HepG2 (cell line): ENCODE measurements around the gene SATB2. TPM values are rescaled to one million over a fixed set of nuclear protein-coding genes. Genes with fewer than 3 reads are reported as not detected.

Source experiments
- ARNTL ChIP-seq: sonication (generic); formaldehyde crosslinking; IDR thresholded peaks from 2 replicates; pipeline ENCODE4 v1.4.0; 2020; ENCODE audit warnings: mild to moderate bottlenecking, missing genetic modification reagents
- ATF5 ChIP-seq: sonication (generic); formaldehyde crosslinking; IDR thresholded peaks from 2 replicates; pipeline ENCODE4 v1.4.0; 2020; ENCODE audit warnings: mild to moderate bottlenecking, low read depth, missing genetic modification reagents
- GATAD1 ChIP-seq: IDR thresholded peaks from 2 replicates; pipeline ENCODE4 v1.6.1; 2016; ENCODE audit warnings: missing genetic modification reagents, missing compliant biosample characterization
- GPN1 ChIP-seq: sonication (generic); formaldehyde crosslinking; IDR thresholded peaks from 2 replicates; pipeline ENCODE4 v1.5.1; 2020; ENCODE audit warnings: missing genetic modification reagents, borderline replicate concordance
- JUND ChIP-seq: sonication (generic); formaldehyde crosslinking; IDR thresholded peaks from 2 replicates; pipeline ENCODE4 v1.8.0; 2022; ENCODE audit warnings: mild to moderate bottlenecking, missing genetic modification reagents
- MED1 ChIP-seq: sonication (generic); formaldehyde crosslinking; IDR thresholded peaks from 2 replicates; pipeline ENCODE4 v1.4.0; 2020; ENCODE audit warnings: missing genetic modification reagents
- MZF1 ChIP-seq: sonication (generic); formaldehyde crosslinking; IDR thresholded peaks from 2 replicates; pipeline ENCODE4 v1.8.1; 2023; ENCODE audit warnings: mild to moderate bottlenecking, missing genetic modification reagents, borderline replicate concordance
- PCBP2 ChIP-seq: fragments of 200-400 bp; formaldehyde crosslinking; optimal IDR thresholded peaks from 2 replicates; pipeline ENCODE3; 2018; ENCODE audit warnings: low read length, low read depth; ENCODE audit not compliant: poor library complexity, severe bottlenecking
- SRSF9 ChIP-seq: fragments of 200-400 bp; formaldehyde crosslinking; IDR thresholded peaks from 2 replicates; pipeline ENCODE4 v1.6.1; 2018; ENCODE audit warnings: borderline replicate concordance, mild to moderate bottlenecking, low read depth, low read length; ENCODE audit not compliant: insufficient read depth, poor library complexity, severe bottlenecking
- TAF15 ChIP-seq: fragments of 200-400 bp; formaldehyde crosslinking; IDR thresholded peaks from one replicate; pipeline ENCODE4 v1.6.1; 2018; ENCODE audit warnings: mild to moderate bottlenecking, low read depth, low read length; ENCODE audit not compliant: poor library complexity, severe bottlenecking
- XRCC5 ChIP-seq: fragments of 200-400 bp; formaldehyde crosslinking; optimal IDR thresholded peaks from 2 replicates; pipeline ENCODE3; 2017; ENCODE audit warnings: mild to moderate bottlenecking, low read length
- ZBTB8A ChIP-seq: sonication (generic); formaldehyde crosslinking; IDR thresholded peaks from 2 replicates; pipeline ENCODE4 v1.4.0; 2020; ENCODE audit warnings: mild to moderate bottlenecking, low read depth, missing genetic modification reagents, borderline replicate concordance
- ZFY ChIP-seq: sonication (generic); formaldehyde crosslinking; IDR thresholded peaks from 2 replicates; pipeline ENCODE4 v1.4.0; 2020; ENCODE audit warnings: missing genetic modification reagents
- ZFYVE20 ChIP-seq: sonication (generic); formaldehyde crosslinking; IDR thresholded peaks from 2 replicates; pipeline ENCODE4 v1.8.0; 2023; ENCODE audit warnings: low read depth, mild to moderate bottlenecking, moderate library complexity, missing genetic modification reagents, borderline replicate concordance
- ZNF232 ChIP-seq: sonication (generic); formaldehyde crosslinking; IDR thresholded peaks from 2 replicates; pipeline ENCODE4 v1.4.0; 2020; ENCODE audit warnings: missing genetic modification reagents, borderline replicate concordance
- ZNF3 ChIP-seq: IDR thresholded peaks from 2 replicates; pipeline ENCODE4 v1.7.0; 2017; ENCODE audit warnings: inconsistent platforms
- ZNF766 ChIP-seq: sonication (generic); formaldehyde crosslinking; IDR thresholded peaks from 2 replicates; pipeline ENCODE4 v1.5.0; 2020; ENCODE audit warnings: missing genetic modification reagents, borderline replicate concordance
- polyA plus RNA-seq, 8 experiments: library from polyadenylated mRNA; depleted of rRNA in 3 of 8; stranded (reverse) in 7 of 8; unstranded in 1 of 8; fragments of >200 nt; fragmentation: Illumina TruSeq in 4 of 8; extraction: Trizol in 4 of 8; gene quantifications; 2 replicates each; pipeline versions ENCODE4 v1.2.1 to v1.2.3, GENCODE V29; 2011 to 2016; ENCODE audit warnings: low read depth in 4 of 8, missing spikeins in 1 of 8, mixed read lengths in 1 of 8; ENCODE audit not compliant: insufficient read depth in 1 of 8
- total RNA-seq, 5 experiments: library from RNA; depleted of rRNA; stranded (reverse); fragments of >200 nt; fragmentation: Illumina TruSeq; extraction: Trizol; gene quantifications; 2 replicates each; pipeline ENCODE4 v1.2.3, GENCODE V29; 2016; ENCODE audit warnings: low read depth in 1 of 5
- TF ChIP-seq, protein P1 (sequence below): sonication (generic); formaldehyde crosslinking; IDR thresholded peaks from 2 replicates; pipeline ENCODE4 v1.5.1; 2020; ENCODE audit warnings: mild to moderate bottlenecking, missing genetic modification reagents, moderate library complexity
- TF ChIP-seq, protein P2 (sequence below): sonication (generic); formaldehyde crosslinking; IDR thresholded peaks from one replicate; pipeline ENCODE4 v1.5.1; 2020; ENCODE audit warnings: mild to moderate bottlenecking, missing genetic modification reagents; ENCODE audit errors: not compliant biosample characterization

The SATB2 gene
- total and polyA plus RNA-seq, 2 of the 13 experiments (the other 11 are each of a cell fraction or from before 2014, with no cell fraction given): 2.5 to 5.5 TPM

GRCh38 chr2:199455545-199456382 is 2.0 kb downstream of the SATB2 start (continued):
- TF ChIP-seq SRSF9 (no peak), MZF1 (no peak), ZNF3 (CRISPR knock-in tag) (no peak), MED1 (peak; percentile 84), ZFY (CRISPR knock-in tag) (peak; percentile 91), GPN1 (no peak), ATF5 (no peak), TAF15 (no peak), JUND (CRISPR knock-in tag) (no peak), ZFYVE20 (CRISPR knock-in tag) (no peak), ZNF232 (CRISPR knock-in tag) (peak; percentile 42; the same call in 1 of the 2 replicates), ZBTB8A (CRISPR knock-in tag) (no peak), PCBP2 (no peak), ARNTL (CRISPR knock-in tag) (no peak), GATAD1 (CRISPR knock-in tag) (peak; percentile 53; the same call in 1 of the 2 replicates), ZNF766 (CRISPR knock-in tag) (peak; percentile 94), XRCC5 (no peak)
- TF ChIP-seq, protein P1, sequence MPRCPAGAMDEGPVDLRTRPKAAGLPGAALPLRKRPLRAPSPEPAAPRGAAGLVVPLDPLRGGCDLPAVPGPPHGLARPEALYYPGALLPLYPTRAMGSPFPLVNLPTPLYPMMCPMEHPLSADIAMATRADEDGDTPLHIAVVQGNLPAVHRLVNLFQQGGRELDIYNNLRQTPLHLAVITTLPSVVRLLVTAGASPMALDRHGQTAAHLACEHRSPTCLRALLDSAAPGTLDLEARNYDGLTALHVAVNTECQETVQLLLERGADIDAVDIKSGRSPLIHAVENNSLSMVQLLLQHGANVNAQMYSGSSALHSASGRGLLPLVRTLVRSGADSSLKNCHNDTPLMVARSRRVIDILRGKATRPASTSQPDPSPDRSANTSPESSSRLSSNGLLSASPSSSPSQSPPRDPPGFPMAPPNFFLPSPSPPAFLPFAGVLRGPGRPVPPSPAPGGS (CRISPR knock-in tag): no peak
- TF ChIP-seq, protein P2, sequence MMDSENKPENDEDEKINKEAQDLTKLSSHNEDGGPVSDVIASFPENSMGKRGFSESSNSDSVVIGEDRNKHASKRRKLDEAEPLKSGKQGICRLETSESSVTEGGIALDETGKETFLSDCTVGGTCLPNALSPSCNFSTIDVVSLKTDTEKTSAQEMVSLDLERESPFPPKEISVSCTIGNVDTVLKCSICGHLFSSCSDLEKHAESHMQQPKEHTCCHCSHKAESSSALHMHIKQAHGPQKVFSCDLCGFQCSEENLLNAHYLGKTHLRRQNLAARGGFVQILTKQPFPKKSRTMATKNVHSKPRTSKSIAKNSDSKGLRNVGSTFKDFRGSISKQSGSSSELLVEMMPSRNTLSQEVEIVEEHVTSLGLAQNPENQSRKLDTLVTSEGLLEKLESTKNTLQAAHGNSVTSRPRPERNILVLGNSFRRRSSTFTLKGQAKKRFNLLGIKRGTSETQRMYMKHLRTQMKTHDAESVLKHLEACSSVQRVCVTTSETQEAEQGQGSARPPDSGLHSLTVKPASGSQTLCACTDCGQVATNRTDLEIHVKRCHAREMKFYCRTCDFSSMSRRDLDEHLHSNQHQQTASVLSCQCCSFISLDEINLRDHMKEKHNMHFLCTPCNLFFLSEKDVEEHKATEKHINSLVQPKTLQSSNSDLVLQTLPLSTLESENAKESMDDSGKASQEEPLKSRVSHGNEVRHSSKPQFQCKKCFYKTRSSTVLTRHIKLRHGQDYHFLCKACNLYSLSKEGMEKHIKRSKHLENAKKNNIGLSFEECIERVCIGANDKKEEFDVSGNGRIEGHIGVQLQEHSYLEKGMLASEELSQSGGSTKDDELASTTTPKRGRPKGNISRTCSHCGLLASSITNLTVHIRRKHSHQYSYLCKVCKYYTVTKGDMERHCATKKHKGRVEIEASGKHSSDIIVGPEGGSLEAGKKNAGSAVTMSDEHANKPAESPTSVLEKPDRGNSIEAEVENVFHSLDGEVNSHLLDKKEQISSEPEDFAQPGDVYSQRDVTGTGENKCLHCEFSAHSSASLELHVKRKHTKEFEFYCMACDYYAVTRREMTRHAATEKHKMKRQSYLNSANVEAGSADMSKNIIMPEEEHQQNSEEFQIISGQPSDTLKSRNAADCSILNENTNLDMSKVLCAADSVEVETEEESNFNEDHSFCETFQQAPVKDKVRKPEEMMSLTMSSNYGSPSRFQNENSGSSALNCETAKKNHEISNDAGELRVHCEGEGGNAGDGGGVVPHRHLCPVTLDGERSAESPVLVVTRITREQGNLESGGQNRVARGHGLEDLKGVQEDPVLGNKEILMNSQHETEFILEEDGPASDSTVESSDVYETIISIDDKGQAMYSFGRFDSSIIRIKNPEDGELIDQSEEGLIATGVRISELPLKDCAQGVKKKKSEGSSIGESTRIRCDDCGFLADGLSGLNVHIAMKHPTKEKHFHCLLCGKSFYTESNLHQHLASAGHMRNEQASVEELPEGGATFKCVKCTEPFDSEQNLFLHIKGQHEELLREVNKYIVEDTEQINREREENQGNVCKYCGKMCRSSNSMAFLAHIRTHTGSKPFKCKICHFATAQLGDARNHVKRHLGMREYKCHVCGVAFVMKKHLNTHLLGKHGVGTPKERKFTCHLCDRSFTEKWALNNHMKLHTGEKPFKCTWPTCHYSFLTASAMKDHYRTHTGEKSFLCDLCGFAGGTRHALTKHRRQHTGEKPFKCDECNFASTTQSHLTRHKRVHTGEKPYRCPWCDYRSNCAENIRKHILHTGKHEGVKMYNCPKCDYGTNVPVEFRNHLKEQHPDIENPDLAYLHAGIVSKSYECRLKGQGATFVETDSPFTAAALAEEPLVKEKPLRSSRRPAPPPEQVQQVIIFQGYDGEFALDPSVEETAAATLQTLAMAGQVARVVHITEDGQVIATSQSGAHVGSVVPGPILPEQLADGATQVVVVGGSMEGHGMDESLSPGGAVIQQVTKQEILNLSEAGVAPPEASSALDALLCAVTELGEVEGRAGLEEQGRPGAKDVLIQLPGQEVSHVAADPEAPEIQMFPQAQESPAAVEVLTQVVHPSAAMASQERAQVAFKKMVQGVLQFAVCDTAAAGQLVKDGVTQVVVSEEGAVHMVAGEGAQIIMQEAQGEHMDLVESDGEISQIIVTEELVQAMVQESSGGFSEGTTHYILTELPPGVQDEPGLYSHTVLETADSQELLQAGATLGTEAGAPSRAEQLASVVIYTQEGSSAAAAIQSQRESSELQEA (CRISPR knock-in tag): peak; percentile 60
